ENCODE measurements around the gene PGAM2.

DNA sequence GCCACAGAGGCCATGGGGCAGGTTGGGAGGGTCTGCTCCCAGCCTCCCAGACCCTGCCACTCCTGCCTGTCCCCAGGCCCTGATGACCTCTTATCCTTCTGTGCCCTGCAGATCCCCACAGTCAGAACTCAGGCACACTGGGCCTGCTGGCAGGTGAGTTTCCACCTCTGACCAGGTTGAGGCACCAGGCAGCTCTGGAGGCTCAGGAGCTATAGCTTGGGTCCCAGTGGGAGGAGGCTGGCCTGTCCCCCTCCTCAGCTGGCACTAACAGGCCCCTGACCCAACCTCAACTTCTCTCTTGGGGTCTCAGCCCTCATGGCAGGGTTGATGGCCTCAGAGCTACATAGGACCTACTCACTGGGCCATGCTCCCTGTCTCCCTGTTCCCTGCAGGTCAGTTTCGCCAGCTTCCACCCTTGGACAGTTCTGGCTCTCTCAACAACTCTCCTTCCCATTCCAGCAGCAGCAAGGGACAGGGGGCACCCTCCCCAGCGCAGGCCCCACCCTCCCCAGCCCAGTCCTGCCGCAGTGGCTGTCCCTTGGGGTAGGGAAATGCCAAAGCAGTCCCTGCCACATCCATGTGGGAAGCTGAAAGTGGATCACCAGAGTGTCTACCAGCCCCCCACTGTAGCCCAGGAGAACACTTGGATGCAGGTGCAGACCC is 36.1 kb upstream of the PGAM2 start:
- TF ChIP-seq, protein P1, sequence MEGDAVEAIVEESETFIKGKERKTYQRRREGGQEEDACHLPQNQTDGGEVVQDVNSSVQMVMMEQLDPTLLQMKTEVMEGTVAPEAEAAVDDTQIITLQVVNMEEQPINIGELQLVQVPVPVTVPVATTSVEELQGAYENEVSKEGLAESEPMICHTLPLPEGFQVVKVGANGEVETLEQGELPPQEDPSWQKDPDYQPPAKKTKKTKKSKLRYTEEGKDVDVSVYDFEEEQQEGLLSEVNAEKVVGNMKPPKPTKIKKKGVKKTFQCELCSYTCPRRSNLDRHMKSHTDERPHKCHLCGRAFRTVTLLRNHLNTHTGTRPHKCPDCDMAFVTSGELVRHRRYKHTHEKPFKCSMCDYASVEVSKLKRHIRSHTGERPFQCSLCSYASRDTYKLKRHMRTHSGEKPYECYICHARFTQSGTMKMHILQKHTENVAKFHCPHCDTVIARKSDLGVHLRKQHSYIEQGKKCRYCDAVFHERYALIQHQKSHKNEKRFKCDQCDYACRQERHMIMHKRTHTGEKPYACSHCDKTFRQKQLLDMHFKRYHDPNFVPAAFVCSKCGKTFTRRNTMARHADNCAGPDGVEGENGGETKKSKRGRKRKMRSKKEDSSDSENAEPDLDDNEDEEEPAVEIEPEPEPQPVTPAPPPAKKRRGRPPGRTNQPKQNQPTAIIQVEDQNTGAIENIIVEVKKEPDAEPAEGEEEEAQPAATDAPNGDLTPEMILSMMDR (IDR thresholded peaks at IDR 0.05) = no peak
- TF ChIP-seq POLR2A (IDR thresholded peaks at IDR 0.05) (no peak), POLR2AphosphoS5 (IDR thresholded peaks at IDR 0.05; ENCODE audit: insufficient read depth in 1 of 2, low read depth in 1 of 2) (no peak)
